Lower leg skin (tissue), 3 donors: ENCODE results near the gene HCAR1.

ENCODE experiments used
- POLR2A ChIP-seq, 2 donors: fragments of 450-650 bp; IDR thresholded peaks; one replicate each; pipeline ENCODE4 v1.6.1; 2016 to 2017; ENCODE audit warnings: antibody characterized with exemption in 2 of 2, mild to moderate bottlenecking in 1 of 2, moderate library complexity in 1 of 2
- TF ChIP-seq, protein P1 (sequence below), 3 donors: fragments of 450-650 bp; IDR thresholded peaks; one replicate each; pipeline ENCODE4 v1.5.1; 2016; ENCODE audit warnings: antibody characterized with exemption in 3 of 3, mild to moderate bottlenecking in 3 of 3, moderate library complexity in 2 of 3

DNA sequence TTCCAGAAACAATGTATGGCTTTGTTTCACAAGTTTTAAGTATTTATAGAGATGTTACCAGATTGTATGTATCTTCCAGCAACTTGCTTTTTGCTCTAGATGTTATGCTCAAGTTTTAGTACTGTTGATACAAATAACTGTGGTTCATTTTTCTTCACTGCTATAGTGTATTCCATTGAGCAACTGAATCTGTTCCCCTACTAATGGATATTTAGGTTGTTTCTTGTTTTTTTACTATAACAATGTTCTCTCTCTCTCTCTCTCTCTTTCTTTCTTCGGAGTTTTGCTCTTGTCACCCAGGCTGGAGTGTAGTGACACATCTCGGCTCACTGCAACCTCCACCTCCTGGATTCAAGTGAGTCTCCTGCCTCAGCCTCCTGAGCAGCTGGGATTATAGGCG is 44.1 kb downstream of the HCAR1 start:
- TF ChIP-seq, protein P1, sequence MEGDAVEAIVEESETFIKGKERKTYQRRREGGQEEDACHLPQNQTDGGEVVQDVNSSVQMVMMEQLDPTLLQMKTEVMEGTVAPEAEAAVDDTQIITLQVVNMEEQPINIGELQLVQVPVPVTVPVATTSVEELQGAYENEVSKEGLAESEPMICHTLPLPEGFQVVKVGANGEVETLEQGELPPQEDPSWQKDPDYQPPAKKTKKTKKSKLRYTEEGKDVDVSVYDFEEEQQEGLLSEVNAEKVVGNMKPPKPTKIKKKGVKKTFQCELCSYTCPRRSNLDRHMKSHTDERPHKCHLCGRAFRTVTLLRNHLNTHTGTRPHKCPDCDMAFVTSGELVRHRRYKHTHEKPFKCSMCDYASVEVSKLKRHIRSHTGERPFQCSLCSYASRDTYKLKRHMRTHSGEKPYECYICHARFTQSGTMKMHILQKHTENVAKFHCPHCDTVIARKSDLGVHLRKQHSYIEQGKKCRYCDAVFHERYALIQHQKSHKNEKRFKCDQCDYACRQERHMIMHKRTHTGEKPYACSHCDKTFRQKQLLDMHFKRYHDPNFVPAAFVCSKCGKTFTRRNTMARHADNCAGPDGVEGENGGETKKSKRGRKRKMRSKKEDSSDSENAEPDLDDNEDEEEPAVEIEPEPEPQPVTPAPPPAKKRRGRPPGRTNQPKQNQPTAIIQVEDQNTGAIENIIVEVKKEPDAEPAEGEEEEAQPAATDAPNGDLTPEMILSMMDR (IDR thresholded peaks at IDR 0.05) = no peak
- TF ChIP-seq POLR2A (IDR thresholded peaks at IDR 0.05) = no peak
